Body of pancreas (tissue), 4 donors: Measurements from ENCODE around the gene PEMT. TPM values are rescaled to one million over a fixed set of nuclear protein-coding genes. Genes with fewer than 3 reads are reported as not detected.

Experiments used
- ATAC-seq: fragments of 150-250 bp; one replicate; pipeline ENCODE4 v1.9.1; 2016
- DNase-seq, 4 donors: peaks; one replicate each; pipeline ENCODE4 v3.0.0-alpha.2; 2019
- H3K27ac ChIP-seq, 4 donors: fragments of 200-600 bp; sonication (generic); 1 replicate in 3 of 4; 2 replicates in 1 of 4; pipeline versions ENCODE4 v1.5.1 to v1.6.1; 2016 to 2019; ENCODE audit warnings: mild to moderate bottlenecking in 1 of 4, mixed read lengths in 1 of 4, moderate library complexity in 1 of 4
- H3K27me3 ChIP-seq, 2 donors: fragments of 200-600 bp; sonication (generic); one replicate each; pipeline ENCODE4 v1.6.0; 2016; ENCODE audit warnings: mild to moderate bottlenecking in 1 of 2
- H3K36me3 ChIP-seq, 2 donors: fragments of 200-600 bp; sonication (generic); replicated peaks in 1 of 2; 2 replicates each; pipeline ENCODE4 v1.5.1; 2016; ENCODE audit warnings: low read depth in 2 of 2; ENCODE audit not compliant: insufficient read depth in 1 of 2
- H3K4me1 ChIP-seq: fragments of 200-600 bp; sonication (generic); one replicate; pipeline ENCODE4 v1.6.0; 2016
- H3K4me3 ChIP-seq, 2 donors: fragments of 200-600 bp; sonication (generic); 1 replicate in 1 of 2; 2 replicates in 1 of 2; pipeline ENCODE4 v1.5.1; 2016 to 2019
- H3K9me3 ChIP-seq, 3 donors: fragments of 200-600 bp; sonication (generic); 1 replicate in 2 of 3; 2 replicates in 1 of 3; pipeline ENCODE4 v1.5.1; 2016
- POLR2A ChIP-seq, 3 donors: fragments of 450-650 bp; IDR thresholded peaks; one replicate each; pipeline ENCODE4 v1.6.1; 2016; ENCODE audit warnings: antibody characterized with exemption in 3 of 3, mild to moderate bottlenecking in 2 of 3
- WGBS, 2 donors: methylation state at CpG; one replicate each; pipeline ENCODE4 v1.1.5; 2017; 5-methylcytosine and 5-hydroxymethylcytosine counted together
- intact Hi-C: fragments of 100-400 bp; cut with DNase I; formaldehyde crosslinking; loops from one replicate; pipeline ENCODE4 v1.15.1; 2023
- total RNA-seq, 2 donors: library from RNA; depleted of rRNA; stranded (reverse); fragments of >200 nt; gene quantifications; one replicate each; pipeline ENCODE4 v1.1.0, GENCODE V29; 2016
- TF ChIP-seq, protein P1 (sequence below), 7 experiments: fragments of 450-650 bp in 4 of 7; fragments of 200-600 bp in 3 of 7; sonication (generic) in 3 of 7; IDR thresholded peaks; one replicate each; pipeline ENCODE4 v1.5.1; 2016 to 2019; ENCODE audit warnings: antibody characterized with exemption in 7 of 7

The PEMT gene
- total RNA-seq, 2 donors from 2014 or later, result 23.4 to 27.8 TPM

DNA sequence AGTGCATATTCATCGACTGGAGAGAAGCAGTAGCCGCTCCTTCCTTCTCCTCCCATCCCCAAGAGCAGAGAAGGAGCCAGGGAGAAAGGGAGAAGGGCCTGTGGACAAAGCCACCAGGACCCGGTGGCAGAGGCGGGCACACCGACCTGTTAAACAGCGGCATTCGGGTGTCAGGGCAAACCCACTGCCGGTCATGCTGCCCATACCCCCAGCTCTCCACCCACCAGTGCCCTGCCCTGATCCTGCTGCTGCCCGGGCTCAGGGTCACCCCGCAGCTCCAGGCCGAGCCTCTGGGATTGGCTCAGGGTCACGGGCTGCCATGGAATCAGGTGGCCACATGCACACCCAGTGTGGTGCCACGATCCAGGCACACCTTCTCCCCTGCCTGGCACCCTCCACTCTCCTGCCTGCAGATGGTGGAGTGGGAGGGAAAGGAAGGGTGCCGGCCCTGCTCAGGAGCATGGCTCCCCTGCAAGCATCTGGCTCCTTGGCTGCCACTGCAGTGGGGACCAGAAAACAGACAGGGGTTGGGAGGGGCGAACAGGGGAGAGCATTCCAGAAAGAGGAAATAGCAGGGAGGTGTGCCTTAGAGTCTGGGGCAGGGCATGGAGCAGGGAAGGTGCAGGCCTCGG lies 77.0 kb downstream of the PEMT start:
- DNase-seq (no peak), ATAC-seq (no peak)
- intact Hi-C loops, result no loop called here
- no peaks in the 10 kb centered on the region for H3K36me3 ChIP-seq
- TF ChIP-seq, protein P1, sequence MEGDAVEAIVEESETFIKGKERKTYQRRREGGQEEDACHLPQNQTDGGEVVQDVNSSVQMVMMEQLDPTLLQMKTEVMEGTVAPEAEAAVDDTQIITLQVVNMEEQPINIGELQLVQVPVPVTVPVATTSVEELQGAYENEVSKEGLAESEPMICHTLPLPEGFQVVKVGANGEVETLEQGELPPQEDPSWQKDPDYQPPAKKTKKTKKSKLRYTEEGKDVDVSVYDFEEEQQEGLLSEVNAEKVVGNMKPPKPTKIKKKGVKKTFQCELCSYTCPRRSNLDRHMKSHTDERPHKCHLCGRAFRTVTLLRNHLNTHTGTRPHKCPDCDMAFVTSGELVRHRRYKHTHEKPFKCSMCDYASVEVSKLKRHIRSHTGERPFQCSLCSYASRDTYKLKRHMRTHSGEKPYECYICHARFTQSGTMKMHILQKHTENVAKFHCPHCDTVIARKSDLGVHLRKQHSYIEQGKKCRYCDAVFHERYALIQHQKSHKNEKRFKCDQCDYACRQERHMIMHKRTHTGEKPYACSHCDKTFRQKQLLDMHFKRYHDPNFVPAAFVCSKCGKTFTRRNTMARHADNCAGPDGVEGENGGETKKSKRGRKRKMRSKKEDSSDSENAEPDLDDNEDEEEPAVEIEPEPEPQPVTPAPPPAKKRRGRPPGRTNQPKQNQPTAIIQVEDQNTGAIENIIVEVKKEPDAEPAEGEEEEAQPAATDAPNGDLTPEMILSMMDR (IDR thresholded peaks at IDR 0.05), result no peak
- TF ChIP-seq POLR2A (IDR thresholded peaks at IDR 0.05), result no peak
- H3K27ac ChIP-seq, result peak overlapping the region in 1 of 4 donors; percentile 37
- H3K4me3 ChIP-seq, result no peak overlapping the region
- no peaks in the 10 kb centered on the region for H3K9me3 ChIP-seq
- 85 to 89% methylated on average over 9 to 15 of the region's 16 CpGs for WGBS, 2 donors
- H3K4me1 ChIP-seq, result no peaks in the 10 kb centered on the region
- no peaks in the 10 kb centered on the region for H3K27me3 ChIP-seq

DNA sequence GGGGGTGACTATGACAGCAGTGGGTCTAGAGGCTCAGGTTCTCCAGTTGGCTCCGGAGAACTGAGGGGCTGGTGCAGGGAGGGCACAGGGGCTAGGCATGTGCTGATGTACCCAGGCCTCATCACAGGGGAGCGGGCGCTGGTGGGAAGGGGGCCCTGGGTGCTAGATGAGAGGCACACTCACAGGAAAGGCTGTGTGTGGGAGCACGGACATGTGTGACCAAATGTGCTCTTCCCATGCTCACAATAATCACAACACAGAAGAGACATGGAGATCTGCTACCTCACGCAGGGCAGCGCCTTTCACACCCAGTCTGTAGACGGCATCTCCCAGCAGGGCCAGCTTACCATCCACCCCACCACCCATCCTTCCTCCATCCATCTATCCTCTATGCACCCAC lies 77.9 kb downstream of the PEMT start:
- no peak for ATAC-seq
- intact Hi-C loops, result no loop called here
- H3K27ac ChIP-seq, result no peak overlapping the region

DNA sequence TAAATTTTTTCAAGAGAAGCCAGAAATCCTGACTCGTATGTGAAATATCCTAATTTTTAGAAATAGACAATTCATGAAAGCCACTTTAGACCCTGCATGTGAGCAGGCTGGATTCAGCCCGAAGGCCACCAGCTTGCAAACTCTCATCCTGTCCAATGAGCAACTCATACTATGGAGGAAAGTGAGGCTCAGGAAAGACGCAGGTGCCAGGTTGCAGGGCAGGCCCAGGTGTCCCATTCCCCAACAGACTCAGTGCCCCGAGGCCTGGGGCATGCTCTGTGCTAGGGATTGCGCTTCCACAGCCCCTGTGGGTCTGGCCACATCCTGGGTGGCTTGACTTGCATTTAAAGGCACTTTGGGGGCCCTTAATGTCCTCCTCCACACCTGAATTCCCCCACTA lies 78.6 kb downstream of the PEMT start:
- Histone ChIP-seq H3K27me3 (no peaks in the 10 kb centered on the region), H3K4me1 (no peaks in the 10 kb centered on the region), H3K36me3 (no peaks in the 10 kb centered on the region), H3K4me3 (no peak overlapping the region), H3K9me3 (no peaks in the 10 kb centered on the region), H3K27ac (no peak overlapping the region)
- WGBS, 2 donors, result 90 to 100% methylated on average over 2 to 5 of the region's 5 CpGs
- TF ChIP-seq, protein P1 (IDR thresholded peaks at IDR 0.05), result no peak
- no peak for TF ChIP-seq POLR2A (IDR thresholded peaks at IDR 0.05)
- ATAC-seq (no peak), DNase-seq (no peak)
- intact Hi-C loops, result no loop called here

More for the DNA sequence above, 77.9 kb downstream of the PEMT start:
- Histone ChIP-seq H3K27me3 (no peaks in the 10 kb centered on the region), H3K9me3 (no peaks in the 10 kb centered on the region), H3K4me3 (no peak overlapping the region), H3K36me3 (no peaks in the 10 kb centered on the region), H3K4me1 (no peaks in the 10 kb centered on the region)
- no peak for DNase-seq
- WGBS, 2 donors, result 91 to 93% methylated on average over 7 of the region's 7 CpGs
- TF ChIP-seq POLR2A (IDR thresholded peaks at IDR 0.05), result no peak
- TF ChIP-seq, protein P1 (IDR thresholded peaks at IDR 0.05), result no peak

DNA sequence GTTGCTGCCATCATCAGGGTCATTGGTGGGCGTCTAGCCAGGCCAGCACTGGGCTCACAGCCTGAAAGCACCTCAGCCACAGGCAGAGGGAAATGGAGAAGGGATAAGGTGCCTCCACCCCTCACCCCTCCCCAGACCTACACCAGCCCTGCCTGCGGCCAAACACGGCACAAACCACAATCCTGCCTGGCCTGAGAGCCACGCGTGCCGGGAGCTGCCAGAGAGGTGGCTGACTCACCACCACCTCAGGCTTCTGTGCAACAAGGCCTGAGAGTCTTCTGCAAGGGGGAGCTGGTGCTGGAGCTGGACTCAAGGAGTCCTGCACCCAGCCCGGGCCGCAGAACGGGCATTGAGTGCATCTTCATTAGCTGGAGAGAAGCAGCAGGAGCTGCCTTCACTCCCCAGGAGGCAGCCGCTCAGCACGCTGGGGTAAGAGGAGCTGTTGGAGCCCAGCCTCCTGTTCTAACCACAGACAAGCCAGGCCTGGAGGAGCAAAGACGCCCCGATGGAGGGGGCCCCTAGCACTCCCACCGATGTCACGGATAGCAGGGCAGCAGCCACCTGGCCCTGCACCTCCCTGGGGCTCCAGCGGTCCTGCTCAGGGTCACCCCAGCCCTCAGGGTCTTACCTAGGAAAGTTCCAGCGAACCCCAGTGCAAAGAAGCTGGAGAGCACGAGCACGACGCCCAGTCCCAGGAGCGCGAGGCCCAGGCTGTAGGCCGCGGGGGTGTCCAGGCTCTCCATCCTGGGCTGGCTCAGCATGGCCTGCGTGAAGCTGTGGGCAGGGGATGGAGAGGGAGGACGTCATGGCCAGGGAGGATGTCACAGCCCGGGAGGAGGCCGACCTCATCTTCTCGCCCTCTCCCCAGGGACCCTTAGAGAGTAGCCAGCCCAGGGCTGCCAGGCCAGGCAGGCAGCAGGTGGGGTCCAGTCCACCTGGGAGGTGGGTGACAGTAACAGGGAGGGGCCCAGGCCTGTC lies 79.3 kb downstream of the PEMT start:
- ATAC-seq, result no peak
- DNase-seq, result peak in 1 of 4 donors; percentile 25
- Histone ChIP-seq H3K27ac (no peak overlapping the region), H3K4me3 (no peak overlapping the region), H3K36me3 (no peaks in the 10 kb centered on the region), H3K9me3 (no peaks in the 10 kb centered on the region), H3K27me3 (no peaks in the 10 kb centered on the region), H3K4me1 (peaks cover 3% of the 10 kb centered on the region)
- intact Hi-C loops, result no loop called here
- 86 to 88% methylated on average over 13 to 29 of the region's 29 CpGs for WGBS, 2 donors
- TF ChIP-seq POLR2A (IDR thresholded peaks at IDR 0.05), result no peak
- TF ChIP-seq, protein P1 (IDR thresholded peaks at IDR 0.05), result no peak
